Measurements from ENCODE around the gene CAMTA1. TPM values are rescaled to one million over a fixed set of nuclear protein-coding genes. Genes with fewer than 3 reads are reported as not detected.

Gene CAMTA1
- total RNA-seq, 1 experiment from 2014 or later = 60.0 TPM

DNA sequence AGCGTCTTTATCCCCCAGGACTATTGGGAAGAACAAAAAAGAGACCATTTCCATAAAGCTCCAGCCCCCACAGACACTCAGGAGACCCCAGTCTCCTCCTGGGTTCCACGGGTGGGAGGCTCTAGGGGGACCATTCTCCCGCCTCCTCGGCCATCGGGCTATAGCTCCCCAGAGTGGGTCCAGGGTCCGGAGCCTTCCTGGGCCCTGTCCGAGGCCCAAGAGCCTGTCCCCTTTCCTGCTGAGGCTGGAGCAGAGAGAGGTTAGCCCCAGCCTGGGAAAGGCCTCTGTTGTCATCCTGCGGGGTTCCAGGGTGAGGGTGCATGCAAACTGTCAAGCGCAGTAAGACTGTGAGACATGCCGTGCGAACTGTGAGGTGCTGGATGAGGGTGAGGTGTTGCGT lies 166.3 kb downstream of the CAMTA1 start:
- Mint-ChIP-seq H3K4me1 (ENCODE audit: low read depth, unreplicated experiment) (no peaks in the 10 kb centered on the region), H3K27me3 (ENCODE audit: insufficient read depth, unreplicated experiment) (peaks cover 6% of the 10 kb centered on the region), H3K4me3 (ENCODE audit: unreplicated experiment) (no peak overlapping the region), H3K9me3 (ENCODE audit: unreplicated experiment) (no peaks in the 10 kb centered on the region), H3K36me3 (ENCODE audit: insufficient read depth, unreplicated experiment) (no peaks in the 10 kb centered on the region), H3K27ac (ENCODE audit: unreplicated experiment) (no peak overlapping the region)
- ChIA-PET CTCF (no interaction called here), POLR2A (no interaction called here)
- H3K36me3 ChIP-seq (ENCODE audit: control insufficient read depth, insufficient read depth, low read length) = no peaks in the 10 kb centered on the region
- no peaks in the 10 kb centered on the region for H3K4me1 ChIP-seq
- H3K9me3 ChIP-seq = no peaks in the 10 kb centered on the region
- TF ChIP-seq, protein P1, sequence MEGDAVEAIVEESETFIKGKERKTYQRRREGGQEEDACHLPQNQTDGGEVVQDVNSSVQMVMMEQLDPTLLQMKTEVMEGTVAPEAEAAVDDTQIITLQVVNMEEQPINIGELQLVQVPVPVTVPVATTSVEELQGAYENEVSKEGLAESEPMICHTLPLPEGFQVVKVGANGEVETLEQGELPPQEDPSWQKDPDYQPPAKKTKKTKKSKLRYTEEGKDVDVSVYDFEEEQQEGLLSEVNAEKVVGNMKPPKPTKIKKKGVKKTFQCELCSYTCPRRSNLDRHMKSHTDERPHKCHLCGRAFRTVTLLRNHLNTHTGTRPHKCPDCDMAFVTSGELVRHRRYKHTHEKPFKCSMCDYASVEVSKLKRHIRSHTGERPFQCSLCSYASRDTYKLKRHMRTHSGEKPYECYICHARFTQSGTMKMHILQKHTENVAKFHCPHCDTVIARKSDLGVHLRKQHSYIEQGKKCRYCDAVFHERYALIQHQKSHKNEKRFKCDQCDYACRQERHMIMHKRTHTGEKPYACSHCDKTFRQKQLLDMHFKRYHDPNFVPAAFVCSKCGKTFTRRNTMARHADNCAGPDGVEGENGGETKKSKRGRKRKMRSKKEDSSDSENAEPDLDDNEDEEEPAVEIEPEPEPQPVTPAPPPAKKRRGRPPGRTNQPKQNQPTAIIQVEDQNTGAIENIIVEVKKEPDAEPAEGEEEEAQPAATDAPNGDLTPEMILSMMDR (IDR thresholded peaks at IDR 0.05; ENCODE audit: insufficient read depth in 1 of 2, low read depth in 1 of 2, low read length in 1 of 2, severe bottlenecking in 1 of 2, unreplicated experiment in 1 of 2) = no peak
- no peaks in the 10 kb centered on the region; the same call in 1 of the 2 replicates for H3K27me3 ChIP-seq (replicated peaks; ENCODE audit: control insufficient read depth, insufficient read depth, low read length)
- no peak overlapping the region for H3K4me3 ChIP-seq (ENCODE audit: low read depth, low read length)
- intact Hi-C loops (cut with micrococcal nuclease; ENCODE audit: unreplicated experiment) = no loop called here
- no TSS peak for BruUV-seq (replicated peaks)
- DNase-seq = no peak

DNA sequence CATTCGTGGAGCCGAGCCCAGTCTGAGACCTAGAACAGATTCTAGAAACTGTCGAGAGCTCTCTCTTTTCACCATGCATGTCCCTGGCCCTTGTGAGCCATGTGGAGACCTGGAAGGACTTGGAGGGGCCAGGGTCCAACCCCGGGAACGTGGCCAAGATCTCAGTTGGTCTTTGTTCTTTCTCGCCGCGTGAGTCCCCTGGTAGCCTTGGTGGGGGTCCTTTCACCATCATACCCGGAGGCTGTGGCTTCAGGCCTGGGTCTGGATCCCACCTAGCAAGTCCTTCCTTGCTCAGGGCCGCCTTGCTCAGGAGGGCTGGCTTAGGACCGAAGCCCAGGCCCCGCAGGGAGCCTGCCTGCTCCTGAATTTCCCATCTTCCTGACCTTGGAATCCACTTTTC lies 168.0 kb downstream of the CAMTA1 start:
- DNase-seq = no peak
- Mint-ChIP-seq H3K27ac (ENCODE audit: unreplicated experiment) (no peak overlapping the region), H3K4me3 (ENCODE audit: unreplicated experiment) (no peak overlapping the region), H3K9me3 (ENCODE audit: unreplicated experiment) (no peaks in the 10 kb centered on the region), H3K27me3 (ENCODE audit: insufficient read depth, unreplicated experiment) (peaks cover 6% of the 10 kb centered on the region), H3K4me1 (ENCODE audit: low read depth, unreplicated experiment) (no peaks in the 10 kb centered on the region), H3K36me3 (ENCODE audit: insufficient read depth, unreplicated experiment) (no peaks in the 10 kb centered on the region)
- CTCF ChIA-PET = no interaction called here
- BruUV-seq (replicated peaks) = no TSS peak
- Histone ChIP-seq H3K9me3 (no peaks in the 10 kb centered on the region), H3K4me1 (no peaks in the 10 kb centered on the region), H3K27me3 (replicated peaks; ENCODE audit: control insufficient read depth, insufficient read depth, low read length) (no peaks in the 10 kb centered on the region; the same call in 1 of the 2 replicates), H3K4me3 (ENCODE audit: low read depth, low read length) (no peak overlapping the region), H3K36me3 (ENCODE audit: control insufficient read depth, insufficient read depth, low read length) (no peaks in the 10 kb centered on the region)
- POLR2A ChIA-PET = no interaction called here
- intact Hi-C loops (cut with micrococcal nuclease; ENCODE audit: unreplicated experiment) = no loop called here
- TF ChIP-seq, protein P1 (IDR thresholded peaks at IDR 0.05; ENCODE audit: insufficient read depth in 1 of 2, low read depth in 1 of 2, low read length in 1 of 2, severe bottlenecking in 1 of 2, unreplicated experiment in 1 of 2) = no peak

- Histone ChIP-seq H3K4me1 (no peaks in the 10 kb centered on the region), H3K4me3 (ENCODE audit: low read depth, low read length) (no peak overlapping the region), H3K27me3 (replicated peaks; ENCODE audit: control insufficient read depth, insufficient read depth, low read length) (no peaks in the 10 kb centered on the region; the same call in 1 of the 2 replicates), H3K36me3 (ENCODE audit: control insufficient read depth, insufficient read depth, low read length) (no peaks in the 10 kb centered on the region), H3K9me3 (no peaks in the 10 kb centered on the region)
- no peaks in the 10 kb centered on the region for H3K4me1 Mint-ChIP-seq (ENCODE audit: low read depth, unreplicated experiment)
- no peaks in the 10 kb centered on the region for H3K9me3 Mint-ChIP-seq (ENCODE audit: unreplicated experiment)
- ChIA-PET CTCF (no interaction called here), POLR2A (no interaction called here)
- no peaks in the 10 kb centered on the region for H3K36me3 Mint-ChIP-seq (ENCODE audit: insufficient read depth, unreplicated experiment)
- no peak overlapping the region for H3K4me3 Mint-ChIP-seq (ENCODE audit: unreplicated experiment)
- peaks cover 6% of the 10 kb centered on the region for H3K27me3 Mint-ChIP-seq (ENCODE audit: insufficient read depth, unreplicated experiment)
- DNase-seq = no peak
- TF ChIP-seq, protein P1 (IDR thresholded peaks at IDR 0.05; ENCODE audit: insufficient read depth in 1 of 2, low read depth in 1 of 2, low read length in 1 of 2, severe bottlenecking in 1 of 2, unreplicated experiment in 1 of 2) = no peak
- BruUV-seq (replicated peaks) = no TSS peak
- intact Hi-C loops (cut with micrococcal nuclease; ENCODE audit: unreplicated experiment) = no loop called here
- H3K27ac Mint-ChIP-seq (ENCODE audit: unreplicated experiment) = no peak overlapping the region
Observed at GRCh38 chr1:6953907-6954364, 168.7 kb downstream of the CAMTA1 start.
